K562 (cell line): ENCODE measurements around the gene PNMT. TPM values are rescaled to one million over a fixed set of nuclear protein-coding genes. Genes with fewer than 3 reads are reported as not detected.

Source experiments
- CBX1 ChIP-seq: sonication (generic); IDR thresholded peaks from 2 replicates; pipeline ENCODE4 v1.6.1; 2016; ENCODE audit warnings: antibody characterized with exemption, low read depth, mild to moderate bottlenecking
- CC2D1A ChIP-seq: fragments of 450-650 bp; IDR thresholded peaks from 2 replicates; pipeline ENCODE4 v1.6.1; 2017; ENCODE audit warnings: mild to moderate bottlenecking
- ELF1 ChIP-seq: fragments of 200-800 bp; sonication (Bioruptor generic); IDR thresholded peaks from 2 replicates; pipeline ENCODE4 v1.6.1; 2016; ENCODE audit warnings: missing genetic modification characterization, missing compliant biosample characterization
- ELK3 ChIP-seq: fragments of 450-650 bp; formaldehyde crosslinking; IDR thresholded peaks from 2 replicates; pipeline ENCODE4 v1.4.0; 2020; ENCODE audit warnings: mild to moderate bottlenecking
- KLF16 ChIP-seq: IDR thresholded peaks from 2 replicates; pipeline ENCODE4 v1.6.1; 2016; ENCODE audit warnings: antibody characterized with exemption
- POLR2G ChIP-seq: fragments of 200-400 bp; formaldehyde crosslinking; IDR thresholded peaks from 2 replicates; pipeline ENCODE4 v1.6.1; 2017; ENCODE audit warnings: low read depth, mild to moderate bottlenecking, antibody characterized with exemption, low read length, moderate library complexity
- RFX1 ChIP-seq: fragments of 450-650 bp; IDR thresholded peaks from 2 replicates; pipeline ENCODE4 v1.6.1; 2016; ENCODE audit warnings: mild to moderate bottlenecking, moderate library complexity
- XRCC5 ChIP-seq: fragments of 200-400 bp; formaldehyde crosslinking; IDR thresholded peaks from 2 replicates; pipeline ENCODE4 v1.6.1; 2017; ENCODE audit warnings: low read depth, mild to moderate bottlenecking, low read length
- YBX1 ChIP-seq: fragments of 450-650 bp; IDR thresholded peaks from 2 replicates; pipeline ENCODE4 v1.7.1; 2016; ENCODE audit warnings: mild to moderate bottlenecking
- ZBTB43 ChIP-seq: sonication (generic); formaldehyde crosslinking; IDR thresholded peaks from 2 replicates; pipeline ENCODE4 v1.8.0; 2023; ENCODE audit warnings: mild to moderate bottlenecking, missing genetic modification reagents
- ZNF589 ChIP-seq: fragments of 200-800 bp; sonication (Bioruptor generic); IDR thresholded peaks from 2 replicates; pipeline ENCODE4 v1.6.1; 2016; ENCODE audit warnings: low read depth, missing genetic modification characterization, missing compliant biosample characterization
- polyA plus RNA-seq, 8 experiments: library from polyadenylated mRNA; depleted of rRNA in 4 of 8; stranded (reverse) in 5 of 8; unstranded in 3 of 8; fragments of >200 nt; fragmentation: Nextera tagmentation in 2 of 8; fragmentation: Illumina TruSeq in 1 of 8; extraction: Ambion mirVana in 2 of 8; extraction: Trizol in 1 of 8; gene quantifications; 2 replicates each; pipeline versions ENCODE4 v1.2.1 to v1.2.3, GENCODE V29; 2011 to 2014; ENCODE audit warnings: inconsistent platforms in 1 of 8, missing spikeins in 1 of 8
- total RNA-seq, 7 experiments: library from RNA; depleted of rRNA in 6 of 7; stranded (reverse); fragments of >200 nt in 6 of 7; fragmentation: Illumina TruSeq in 2 of 7; extraction: Trizol in 2 of 7; gene quantifications; 2 replicates each; pipeline versions ENCODE4 v1.2.1 to v1.2.3, GENCODE V29; 2011 to 2021; ENCODE audit warnings: low replicate concordance in 1 of 7
- TF ChIP-seq, protein P1 (sequence below): fragments of 450-650 bp; IDR thresholded peaks from 2 replicates; pipeline ENCODE4 v1.6.1; 2017; ENCODE audit warnings: antibody characterized with exemption, mild to moderate bottlenecking
- TF ChIP-seq, protein P2 (sequence below): conservative IDR thresholded peaks from 2 replicates; pipeline ENCODE4 v1.6.1; 2011; ENCODE audit warnings: low read depth, mild to moderate bottlenecking, low read length; ENCODE audit not compliant: control insufficient read depth

The PNMT gene
- total and polyA plus RNA-seq, 9 of the 15 experiments (the other 6 are each of a cell fraction or from before 2014, with no cell fraction given) = 0.55 to 18.1 (median 5.8) TPM

DNA sequence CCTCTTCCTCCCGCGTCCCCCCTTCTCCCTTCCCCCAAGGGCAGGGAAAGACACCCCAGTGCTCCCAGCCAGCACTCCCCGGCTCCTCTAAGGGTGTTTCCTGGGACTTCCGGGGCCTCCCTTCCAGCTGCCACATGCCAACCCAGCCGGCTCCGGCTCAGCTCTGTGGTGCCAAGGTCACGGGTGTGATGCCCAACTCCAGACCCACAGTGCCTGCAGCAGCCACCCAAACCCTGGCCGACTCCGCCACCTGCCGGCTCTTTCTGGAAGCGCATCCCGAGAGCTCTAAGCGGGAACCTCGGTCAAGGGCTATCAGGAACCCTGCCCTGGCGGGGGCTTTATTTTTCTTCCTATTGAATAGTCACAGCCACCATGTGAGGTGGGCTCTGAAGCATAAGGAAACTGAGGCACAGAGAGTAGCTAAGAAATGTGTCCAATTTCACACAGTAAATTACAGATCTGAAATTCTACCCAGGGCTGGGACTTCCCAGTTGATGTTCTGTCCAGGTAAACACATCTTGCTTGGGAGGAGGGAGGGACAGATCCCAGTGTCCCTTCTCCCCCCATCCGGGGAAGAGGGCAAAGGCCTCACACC, 44.8 kb upstream of the PNMT start (continued):
- TF ChIP-seq ELK3 (no peak), KLF16 (peak; percentile 35; the same call in 1 of the 2 replicates), ZBTB43 (no peak), RFX1 (no peak), POLR2G (peak; percentile 71; the same call in 1 of the 2 replicates), CBX1 (peak; percentile 62; the same call in 1 of the 2 replicates), ELF1 (tag) (no peak), CC2D1A (0 out of 2 replicates have a peak, but pooled peaks have one; percentile 21), XRCC5 (peak; percentile 82), YBX1 (no peak), ZNF589 (CRISPR knock-in tag) (no peak)
- TF ChIP-seq, protein P1, sequence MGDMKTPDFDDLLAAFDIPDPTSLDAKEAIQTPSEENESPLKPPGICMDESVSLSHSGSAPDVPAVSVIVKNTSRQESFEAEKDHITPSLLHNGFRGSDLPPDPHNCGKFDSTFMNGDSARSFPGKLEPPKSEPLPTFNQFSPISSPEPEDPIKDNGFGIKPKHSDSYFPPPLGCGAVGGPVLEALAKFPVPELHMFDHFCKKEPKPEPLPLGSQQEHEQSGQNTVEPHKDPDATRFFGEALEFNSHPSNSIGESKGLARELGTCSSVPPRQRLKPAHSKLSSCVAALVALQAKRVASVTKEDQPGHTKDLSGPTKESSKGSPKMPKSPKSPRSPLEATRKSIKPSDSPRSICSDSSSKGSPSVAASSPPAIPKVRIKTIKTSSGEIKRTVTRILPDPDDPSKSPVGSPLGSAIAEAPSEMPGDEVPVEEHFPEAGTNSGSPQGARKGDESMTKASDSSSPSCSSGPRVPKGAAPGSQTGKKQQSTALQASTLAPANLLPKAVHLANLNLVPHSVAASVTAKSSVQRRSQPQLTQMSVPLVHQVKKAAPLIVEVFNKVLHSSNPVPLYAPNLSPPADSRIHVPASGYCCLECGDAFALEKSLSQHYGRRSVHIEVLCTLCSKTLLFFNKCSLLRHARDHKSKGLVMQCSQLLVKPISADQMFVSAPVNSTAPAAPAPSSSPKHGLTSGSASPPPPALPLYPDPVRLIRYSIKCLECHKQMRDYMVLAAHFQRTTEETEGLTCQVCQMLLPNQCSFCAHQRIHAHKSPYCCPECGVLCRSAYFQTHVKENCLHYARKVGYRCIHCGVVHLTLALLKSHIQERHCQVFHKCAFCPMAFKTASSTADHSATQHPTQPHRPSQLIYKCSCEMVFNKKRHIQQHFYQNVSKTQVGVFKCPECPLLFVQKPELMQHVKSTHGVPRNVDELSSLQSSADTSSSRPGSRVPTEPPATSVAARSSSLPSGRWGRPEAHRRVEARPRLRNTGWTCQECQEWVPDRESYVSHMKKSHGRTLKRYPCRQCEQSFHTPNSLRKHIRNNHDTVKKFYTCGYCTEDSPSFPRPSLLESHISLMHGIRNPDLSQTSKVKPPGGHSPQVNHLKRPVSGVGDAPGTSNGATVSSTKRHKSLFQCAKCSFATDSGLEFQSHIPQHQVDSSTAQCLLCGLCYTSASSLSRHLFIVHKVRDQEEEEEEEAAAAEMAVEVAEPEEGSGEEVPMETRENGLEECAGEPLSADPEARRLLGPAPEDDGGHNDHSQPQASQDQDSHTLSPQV = no peak
- TF ChIP-seq, protein P2, sequence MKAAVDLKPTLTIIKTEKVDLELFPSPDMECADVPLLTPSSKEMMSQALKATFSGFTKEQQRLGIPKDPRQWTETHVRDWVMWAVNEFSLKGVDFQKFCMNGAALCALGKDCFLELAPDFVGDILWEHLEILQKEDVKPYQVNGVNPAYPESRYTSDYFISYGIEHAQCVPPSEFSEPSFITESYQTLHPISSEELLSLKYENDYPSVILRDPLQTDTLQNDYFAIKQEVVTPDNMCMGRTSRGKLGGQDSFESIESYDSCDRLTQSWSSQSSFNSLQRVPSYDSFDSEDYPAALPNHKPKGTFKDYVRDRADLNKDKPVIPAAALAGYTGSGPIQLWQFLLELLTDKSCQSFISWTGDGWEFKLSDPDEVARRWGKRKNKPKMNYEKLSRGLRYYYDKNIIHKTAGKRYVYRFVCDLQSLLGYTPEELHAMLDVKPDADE = 0 out of 2 replicates have a peak, but pooled peaks have one; percentile 35
